GM21529 (cell line): ENCODE measurements around the gene HLA-DRB1.
A peak's percentile ranks its signal among the peaks of the same experiment; 100 is the strongest.
"Not testable (repeated sequence)": the region's sequence is repeated elsewhere in the genome, so short reads cannot be mapped to it uniquely, and the experiment has no call there.

ENCODE experiments used
- ATAC-seq: cut with Tn5 transposase; IDR thresholded peaks from one replicate; pipeline ENCODE4 v1.9.1; 2021; ENCODE audit not compliant: unreplicated experiment

HLA-DRB1 gene

DNA sequence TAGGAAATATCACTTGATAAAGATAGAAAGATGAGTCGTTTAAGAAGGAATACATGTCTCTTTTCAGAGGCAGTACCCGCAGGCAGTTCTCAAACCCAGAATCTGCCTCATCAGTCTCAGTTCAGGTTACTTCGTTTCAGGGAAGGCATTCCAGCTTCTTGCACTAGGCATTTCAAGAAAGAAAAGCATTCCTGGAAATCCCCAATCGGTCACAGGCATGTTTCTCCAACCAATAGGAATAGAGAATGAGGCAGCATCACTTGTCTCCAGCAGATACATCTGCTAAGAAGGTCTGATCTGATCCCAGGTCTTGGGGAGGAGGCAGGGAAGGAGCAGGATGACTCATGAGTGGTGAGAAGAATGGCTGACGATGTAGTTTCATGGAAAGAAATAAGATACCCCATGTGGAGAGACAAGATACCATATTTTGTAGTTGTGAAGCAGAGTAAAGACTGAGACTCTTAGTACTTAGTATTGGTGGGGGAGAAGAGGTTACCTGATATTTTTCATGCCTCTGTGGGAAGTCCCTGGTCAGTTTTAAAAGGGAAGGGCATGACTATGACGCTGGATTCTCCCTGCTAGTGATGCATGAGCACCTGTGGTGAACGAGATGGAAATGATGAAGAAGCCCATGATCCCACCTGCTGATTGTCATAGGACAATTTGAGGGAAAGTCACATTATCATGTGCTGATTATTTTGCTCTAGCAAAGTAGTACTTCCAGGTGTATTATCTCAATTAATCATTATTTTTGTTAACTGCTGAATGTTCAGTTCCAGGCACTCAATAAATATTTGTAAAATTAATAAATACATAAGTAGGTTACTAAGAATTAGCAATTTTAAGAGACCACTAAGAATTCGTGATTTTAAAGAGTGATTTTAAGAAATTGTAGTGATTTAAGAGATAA is 20.3 kb upstream of the HLA-DRB1 start:
- ATAC-seq: peak; percentile 88

- ATAC-seq: no peak
Observed at GRCh38 chr6:32609391-32609730, 19.7 kb upstream of the HLA-DRB1 start.

GRCh38 chr6:32608362-32608761 is 18.7 kb upstream of the HLA-DRB1 start:
- no peak for ATAC-seq

GRCh38 chr6:32607988-32608298 is 18.3 kb upstream of the HLA-DRB1 start:
- no peak for ATAC-seq

- ATAC-seq: no peak
Observed at GRCh38 chr6:32607263-32607987, 17.8 kb upstream of the HLA-DRB1 start.

DNA sequence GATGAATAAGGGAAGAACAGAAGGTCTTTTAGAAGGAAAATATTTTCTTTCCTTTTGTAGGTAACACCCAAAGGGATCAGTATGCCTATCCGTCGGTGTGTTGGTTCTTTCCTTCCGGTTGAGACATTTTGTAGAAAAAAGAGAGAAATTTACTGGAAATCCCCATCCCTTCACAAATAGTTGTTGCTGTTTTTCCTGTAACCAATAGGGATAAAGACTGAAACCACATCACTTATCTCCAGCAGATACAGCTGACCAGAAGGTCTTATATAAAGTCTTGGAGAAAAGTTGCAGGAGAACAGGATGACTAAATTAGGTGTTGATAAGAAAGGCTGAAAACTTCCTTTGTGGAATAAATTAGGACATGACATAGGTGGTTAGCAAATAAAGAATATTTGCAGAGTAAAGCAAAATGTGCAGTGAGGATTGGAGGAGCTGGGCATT is 14.8 kb upstream of the HLA-DRB1 start:
- ATAC-seq: no peak

DNA sequence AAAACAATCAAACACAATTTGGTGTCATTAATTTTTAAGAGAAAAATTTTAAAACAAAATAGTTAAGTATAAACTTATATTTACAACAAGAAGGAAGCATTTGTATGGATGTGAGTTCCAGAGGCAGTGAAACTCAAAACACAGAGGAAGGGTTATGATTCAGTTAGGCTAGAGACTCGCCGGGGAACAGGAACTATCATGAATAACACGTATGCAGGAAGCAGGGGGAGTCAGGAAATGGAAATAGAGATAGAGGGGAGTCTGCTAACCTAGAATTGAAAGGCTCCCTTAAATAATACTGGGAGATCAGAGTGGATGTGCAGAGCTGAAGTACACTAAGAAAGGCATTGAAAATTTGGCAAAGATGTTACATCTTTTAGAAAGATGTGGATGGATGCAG is 14.2 kb upstream of the HLA-DRB1 start:
- ATAC-seq: no peak

GRCh38 chr6:32603222-32603621 is 13.6 kb upstream of the HLA-DRB1 start:
- no peak for ATAC-seq

- ATAC-seq: no peak
Observed at GRCh38 chr6:32602383-32602782, 12.7 kb upstream of the HLA-DRB1 start.

- ATAC-seq: no peak
Observed at GRCh38 chr6:32597024-32597423, 7.4 kb upstream of the HLA-DRB1 start.

GRCh38 chr6:32590713-32591112 is 1.1 kb upstream of the HLA-DRB1 start:
- not testable (repeated sequence) for ATAC-seq

DNA sequence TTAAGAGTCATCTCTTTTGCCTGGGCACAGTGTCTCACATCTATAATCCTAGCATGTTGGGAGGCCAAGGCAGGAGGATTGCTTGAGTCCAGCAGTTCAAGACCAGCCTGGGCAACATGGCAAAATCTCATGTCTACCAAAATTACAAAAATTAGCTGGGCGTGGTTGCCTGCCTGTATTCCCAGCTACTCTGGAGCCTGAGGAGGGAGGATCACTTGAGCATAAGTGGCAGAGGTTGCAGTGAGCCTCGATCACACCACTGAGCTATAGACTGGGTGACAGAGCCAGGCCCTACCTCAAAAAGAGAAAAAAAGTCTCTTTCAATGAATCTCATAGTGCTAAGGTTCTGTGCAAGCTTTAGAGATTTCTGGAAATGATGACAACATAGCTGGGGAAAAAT is 1.5 kb downstream of the HLA-DRB1 start:
- no peak for ATAC-seq

DNA sequence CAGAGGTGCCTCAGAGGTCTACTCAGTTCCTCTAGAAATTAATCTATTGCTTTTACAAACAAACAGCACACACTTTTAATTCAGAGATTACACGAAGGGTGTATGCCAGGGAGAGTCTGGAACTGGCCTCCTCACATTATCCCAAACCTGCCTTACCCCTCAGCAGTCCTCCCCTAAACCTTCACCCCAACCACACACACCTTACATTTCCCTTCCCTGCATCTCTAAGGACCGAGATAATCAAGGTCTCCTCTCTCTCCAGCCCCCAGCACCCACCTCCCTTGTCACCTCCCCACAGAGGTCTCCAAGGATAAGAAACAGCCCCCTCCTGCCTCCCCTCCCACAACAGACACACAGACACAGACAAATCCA is 6.1 kb downstream of the HLA-DRB1 start:
- no peak for ATAC-seq

DNA sequence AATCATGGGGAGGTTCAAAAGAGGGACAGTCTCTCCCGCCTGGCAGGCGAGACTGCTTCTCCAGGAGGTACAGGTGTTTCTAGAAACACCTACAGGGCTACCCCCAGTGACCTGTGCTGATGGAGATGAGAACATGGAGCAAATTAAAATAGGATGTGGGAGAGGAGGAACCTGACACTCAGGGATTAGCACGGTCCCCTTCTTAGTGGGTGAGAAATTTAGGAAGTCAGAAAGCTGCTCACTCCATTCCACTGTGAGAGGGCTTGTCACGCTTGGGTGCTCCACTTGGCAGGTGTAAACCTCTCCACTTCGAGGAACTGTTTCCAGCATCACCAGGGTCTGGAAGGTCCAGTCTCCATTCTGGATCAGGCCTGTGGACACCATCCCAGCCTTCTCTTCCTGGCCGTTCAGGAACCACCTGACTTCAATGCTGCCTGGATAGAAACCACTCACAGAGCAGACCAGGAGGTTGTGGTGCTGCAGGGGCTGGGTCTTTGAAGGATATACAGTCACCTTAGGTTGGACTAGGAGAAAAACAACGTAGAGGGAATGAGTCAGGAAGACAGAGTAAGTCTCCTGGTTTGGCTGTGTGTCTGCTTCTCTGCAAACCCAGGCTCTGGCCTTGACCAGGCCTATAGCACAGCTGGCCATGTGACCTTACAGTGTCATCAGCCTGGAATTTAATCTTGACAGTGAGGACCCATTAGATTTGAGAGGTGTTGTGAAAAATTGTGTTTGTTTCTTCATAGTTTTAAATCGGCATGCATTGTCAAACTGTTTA is 8.1 kb downstream of the HLA-DRB1 start:
- ATAC-seq: no peak

DNA sequence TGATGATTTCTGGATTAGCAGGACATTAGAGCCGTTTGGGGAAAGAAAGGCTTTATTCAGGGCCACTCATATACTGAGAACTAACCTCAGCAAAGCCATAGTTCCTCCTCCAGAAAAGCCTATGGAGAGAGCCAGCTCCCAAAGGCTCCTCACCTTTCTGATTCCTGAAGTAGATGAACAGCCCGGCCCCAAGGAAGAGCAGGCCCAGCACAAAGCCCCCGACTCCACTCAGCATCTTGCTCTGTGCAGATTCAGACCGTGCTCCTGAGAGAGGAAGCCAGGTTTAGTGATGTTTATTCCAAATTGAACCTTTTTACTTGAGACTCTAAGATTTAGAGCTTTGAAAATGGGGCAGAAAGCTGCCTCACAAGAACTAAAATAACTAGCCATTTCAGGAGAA is 9.1 kb downstream of the HLA-DRB1 start:
- no peak for ATAC-seq

GRCh38 chr6:32578962-32579361 is 10.7 kb downstream of the HLA-DRB1 start:
- no peak for ATAC-seq

- ATAC-seq: not testable (repeated sequence)
Observed at GRCh38 chr6:32577493-32577892, 12.2 kb downstream of the HLA-DRB1 start.

DNA sequence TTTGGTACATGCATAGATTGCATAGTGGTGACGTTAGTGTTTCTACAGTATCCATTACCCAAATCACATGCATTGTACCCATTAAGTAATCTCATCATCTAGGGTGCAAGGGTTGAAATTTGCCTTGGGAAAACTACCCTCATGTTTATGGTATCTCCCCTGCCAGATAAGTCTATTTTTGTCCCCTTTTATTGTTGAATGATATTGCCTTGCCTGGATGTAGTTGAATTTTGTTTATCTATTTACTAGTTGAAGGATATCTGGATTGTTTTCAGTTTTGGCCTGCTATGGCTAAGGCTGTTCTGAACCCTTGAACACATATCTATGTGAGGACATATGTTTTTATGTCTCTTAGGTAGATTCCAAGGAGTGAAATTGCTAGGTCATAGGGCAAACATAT is 13.4 kb downstream of the HLA-DRB1 start:
- no peak for ATAC-seq

- ATAC-seq: no peak
Observed at GRCh38 chr6:32570363-32570905, 19.2 kb downstream of the HLA-DRB1 start.

- ATAC-seq: no peak
Observed at GRCh38 chr6:32568561-32568960, 21.1 kb downstream of the HLA-DRB1 start.

DNA sequence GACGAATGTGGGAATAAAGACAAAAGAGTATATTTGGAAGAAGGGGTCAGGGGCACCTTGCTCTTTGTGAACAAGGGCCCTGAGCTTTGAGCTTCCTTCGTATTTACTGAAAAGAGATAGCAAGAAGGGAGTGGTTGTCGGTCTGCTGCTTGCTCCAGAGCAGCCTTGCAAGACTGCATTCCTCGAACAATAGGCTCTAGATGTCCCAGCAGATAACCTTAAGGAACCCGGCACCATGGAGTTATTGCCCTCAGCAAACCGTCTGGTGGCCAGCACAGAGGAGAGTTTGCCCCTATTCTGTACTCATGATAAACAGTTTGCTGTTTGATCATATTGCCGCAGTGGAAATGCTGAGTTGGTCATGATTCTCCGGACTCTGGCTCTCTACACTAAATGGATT is 22.7 kb downstream of the HLA-DRB1 start:
- ATAC-seq: no peak
